Upper lobe of right lung (tissue), 1 donor: ENCODE measurements around the gene CITED4. TPM values are rescaled to one million over a fixed set of nuclear protein-coding genes. Genes with fewer than 3 reads are reported as not detected.

Experiments used
- ATAC-seq: fragments of 200-7000 bp; cut with Tn5 transposase; one replicate; pipeline ENCODE4 v1.9.1; 2020; ENCODE audit warnings: mild to moderate bottlenecking, moderate library complexity
- DNase-seq: peaks from one replicate; pipeline ENCODE4 v3.0.0-alpha.2; 2020
- H3K27ac ChIP-seq: fragments of 200-600 bp; one replicate; pipeline ENCODE4 v1.8.0; 2022
- H3K27me3 ChIP-seq: fragments of 200-600 bp; one replicate; pipeline ENCODE4 v1.8.0; 2022; ENCODE audit warnings: mild to moderate bottlenecking
- H3K36me3 ChIP-seq: fragments of 200-600 bp; one replicate; pipeline ENCODE4 v1.8.0; 2022
- H3K4me1 ChIP-seq: fragments of 200-600 bp; one replicate; pipeline ENCODE4 v1.8.0; 2022
- H3K4me3 ChIP-seq: fragments of 200-600 bp; one replicate; pipeline ENCODE4 v1.8.0; 2022; ENCODE audit warnings: mild to moderate bottlenecking
- H3K9me3 ChIP-seq: fragments of 200-600 bp; one replicate; pipeline ENCODE4 v1.8.0; 2022
- intact Hi-C: fragments of 100-400 bp; cut with DNase I; formaldehyde crosslinking; loops from one replicate; pipeline ENCODE4 v1.11.0; 2022
- total RNA-seq: library from RNA; stranded (reverse); fragmentation: NEBNext Ultra II Directional; extraction: Animal tissue kit (Norgen Biotek cat#: 25700); gene quantifications from one replicate; pipeline ENCODE4 v1.2.1, GENCODE V29; 2021
- TF ChIP-seq, protein P1 (sequence below): fragments of 200-600 bp; IDR thresholded peaks from one replicate; pipeline ENCODE4 v1.8.0; 2022; ENCODE audit warnings: antibody characterized with exemption
- donor health status: DM: no; HTN: yes; CAD: no; lungs with severe emphysema.

CITED4 gene
- total RNA-seq, 1 donor from 2014 or later = 23.2 TPM

DNA sequence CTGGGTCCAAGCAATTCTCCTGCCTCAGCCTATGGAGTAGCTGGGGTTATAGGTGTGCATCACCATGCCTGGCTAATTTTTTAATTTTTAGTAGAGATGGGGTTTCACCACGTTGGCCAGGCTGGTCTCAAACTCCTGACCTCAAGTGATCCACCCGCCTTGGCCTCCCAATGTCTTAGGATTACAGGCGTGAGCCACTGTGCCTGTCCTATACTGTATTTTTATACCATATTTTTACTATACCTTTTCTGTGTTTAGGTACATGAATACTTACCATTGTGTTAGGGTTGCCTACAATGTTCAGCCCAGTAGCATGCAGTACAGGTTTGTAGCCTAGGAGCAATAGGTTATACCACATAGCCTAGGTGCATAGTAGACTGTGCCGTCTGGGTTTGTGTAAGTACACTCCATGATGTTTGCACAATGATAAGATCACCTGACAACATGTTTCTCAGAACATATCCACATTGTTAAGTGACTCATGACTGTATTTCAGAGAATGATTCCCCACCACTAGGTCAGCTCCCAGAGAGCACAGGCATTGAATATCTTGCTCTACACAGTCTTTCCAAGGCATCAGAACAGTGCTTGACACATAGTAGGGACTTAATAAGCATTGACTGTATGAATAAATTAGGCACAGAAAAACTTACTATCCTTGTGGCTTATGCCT, 6.0 kb upstream of the CITED4 start:
- Histone ChIP-seq H3K27me3 (no peaks in the 10 kb centered on the region), H3K4me3 (no peak overlapping the region), H3K36me3 (no peaks in the 10 kb centered on the region), H3K27ac (no peak overlapping the region), H3K4me1 (no peaks in the 10 kb centered on the region), H3K9me3 (no peaks in the 10 kb centered on the region)
- DNase-seq (no peak), ATAC-seq (peak; percentile 94)
- TF ChIP-seq, protein P1, sequence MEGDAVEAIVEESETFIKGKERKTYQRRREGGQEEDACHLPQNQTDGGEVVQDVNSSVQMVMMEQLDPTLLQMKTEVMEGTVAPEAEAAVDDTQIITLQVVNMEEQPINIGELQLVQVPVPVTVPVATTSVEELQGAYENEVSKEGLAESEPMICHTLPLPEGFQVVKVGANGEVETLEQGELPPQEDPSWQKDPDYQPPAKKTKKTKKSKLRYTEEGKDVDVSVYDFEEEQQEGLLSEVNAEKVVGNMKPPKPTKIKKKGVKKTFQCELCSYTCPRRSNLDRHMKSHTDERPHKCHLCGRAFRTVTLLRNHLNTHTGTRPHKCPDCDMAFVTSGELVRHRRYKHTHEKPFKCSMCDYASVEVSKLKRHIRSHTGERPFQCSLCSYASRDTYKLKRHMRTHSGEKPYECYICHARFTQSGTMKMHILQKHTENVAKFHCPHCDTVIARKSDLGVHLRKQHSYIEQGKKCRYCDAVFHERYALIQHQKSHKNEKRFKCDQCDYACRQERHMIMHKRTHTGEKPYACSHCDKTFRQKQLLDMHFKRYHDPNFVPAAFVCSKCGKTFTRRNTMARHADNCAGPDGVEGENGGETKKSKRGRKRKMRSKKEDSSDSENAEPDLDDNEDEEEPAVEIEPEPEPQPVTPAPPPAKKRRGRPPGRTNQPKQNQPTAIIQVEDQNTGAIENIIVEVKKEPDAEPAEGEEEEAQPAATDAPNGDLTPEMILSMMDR = no peak
- intact Hi-C loops = no loop called here

DNA sequence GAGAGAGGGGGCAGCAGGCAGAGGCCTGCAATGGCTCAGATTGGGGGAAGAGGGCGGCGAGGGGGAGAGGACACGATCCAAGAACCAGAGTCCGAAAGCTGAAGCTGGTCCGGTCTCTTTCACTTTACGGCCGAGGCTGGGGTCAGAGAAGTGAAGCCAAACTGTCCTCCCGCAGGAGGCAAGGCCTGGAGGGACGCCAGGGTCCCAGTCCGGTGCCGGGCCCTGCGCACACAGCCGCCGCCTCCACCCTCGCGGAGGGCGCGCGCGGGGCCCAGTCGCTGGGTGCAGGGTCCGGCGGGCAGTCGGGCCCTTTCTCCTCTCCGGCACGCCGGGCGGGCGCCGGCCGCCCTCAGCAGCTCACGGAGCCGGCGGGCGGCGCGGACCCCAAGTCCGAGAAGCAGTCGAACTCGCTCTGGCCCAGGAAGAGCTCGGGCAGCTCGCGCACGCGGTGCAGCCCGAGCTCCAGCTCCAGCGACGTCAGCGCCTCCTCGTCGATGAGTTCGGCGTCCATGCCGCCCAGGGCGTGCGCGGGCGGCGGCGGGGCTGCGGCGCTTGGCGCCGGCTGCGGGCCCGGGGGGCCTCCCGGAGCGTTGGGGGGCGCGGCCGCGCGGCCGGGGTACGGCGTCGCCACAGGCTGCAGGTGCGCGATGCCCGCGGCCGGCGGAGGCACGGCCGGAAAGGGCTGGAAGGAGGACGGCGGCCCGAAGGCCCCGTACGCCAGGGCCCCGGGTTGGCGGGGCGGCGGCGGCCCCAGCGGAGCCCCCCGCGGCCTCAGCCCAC, 749 bp downstream of the CITED4 start:
- Histone ChIP-seq H3K4me1 (peaks cover 13% of the 10 kb centered on the region), H3K9me3 (no peaks in the 10 kb centered on the region), H3K27me3 (no peaks in the 10 kb centered on the region), H3K36me3 (no peaks in the 10 kb centered on the region), H3K27ac (peak overlapping the region; percentile 78), H3K4me3 (peak overlapping the region; percentile 63)
- DNase-seq (peak; percentile 78), ATAC-seq (peak; percentile 3)
- TF ChIP-seq, protein P1 = no peak
- intact Hi-C loops = no loop called here

GRCh38 chr1:40860706-40861223, 1.4 kb downstream of the CITED4 start:
- Histone ChIP-seq H3K36me3 (no peaks in the 10 kb centered on the region), H3K27ac (peak overlapping the region; percentile 74), H3K4me1 (peaks cover 13% of the 10 kb centered on the region), H3K9me3 (no peaks in the 10 kb centered on the region), H3K27me3 (no peaks in the 10 kb centered on the region), H3K4me3 (peak overlapping the region; percentile 63)
- intact Hi-C loops = no loop called here
- TF ChIP-seq, protein P1 = no peak
- DNase-seq (no peak), ATAC-seq (no peak)

DNA sequence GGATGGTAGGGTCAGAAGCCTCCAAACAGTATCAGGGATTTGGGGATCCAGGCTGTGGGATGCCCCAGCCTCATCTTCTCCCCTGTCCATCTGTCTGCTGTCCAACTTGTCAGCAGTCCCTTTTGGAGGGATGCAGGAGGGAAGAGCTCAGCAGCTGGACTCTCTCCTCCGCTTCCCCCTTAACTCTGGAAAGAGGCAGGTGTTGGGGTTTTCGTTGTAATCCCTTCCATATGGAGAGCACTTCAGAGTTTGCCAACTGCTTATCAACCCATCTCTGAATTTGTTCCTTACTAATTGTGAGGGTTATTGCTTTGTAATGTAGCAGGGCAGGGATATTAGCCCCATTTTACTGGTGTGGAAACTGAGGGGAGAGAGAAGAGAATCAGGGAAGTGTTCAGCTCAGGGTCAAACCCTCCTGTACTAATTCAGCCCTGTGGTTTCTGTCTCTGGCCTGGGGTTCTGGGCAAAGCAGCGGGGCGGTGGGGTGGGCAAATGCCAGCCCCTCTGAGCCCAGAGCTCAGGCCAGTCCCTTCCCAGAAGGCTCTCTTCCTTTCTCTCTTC, 3.2 kb downstream of the CITED4 start:
- Histone ChIP-seq H3K4me3 (no peak overlapping the region), H3K9me3 (no peaks in the 10 kb centered on the region), H3K27me3 (no peaks in the 10 kb centered on the region), H3K4me1 (peaks cover 13% of the 10 kb centered on the region), H3K27ac (no peak overlapping the region), H3K36me3 (no peaks in the 10 kb centered on the region)
- ATAC-seq (no peak), DNase-seq (no peak)
- TF ChIP-seq, protein P1 = no peak
- intact Hi-C loops = loop anchor here (5.0 kb wide), 1 partner anchor 273 kb away; no protein-coding TSS in a partner anchor

GRCh38 chr1:40857737-40858136, 4.4 kb downstream of the CITED4 start:
- Histone ChIP-seq H3K9me3 (no peaks in the 10 kb centered on the region), H3K27ac (no peak overlapping the region), H3K4me3 (no peak overlapping the region), H3K36me3 (no peaks in the 10 kb centered on the region), H3K27me3 (no peaks in the 10 kb centered on the region), H3K4me1 (peaks cover 10% of the 10 kb centered on the region)
- ATAC-seq = peak; percentile 3
- DNase-seq = no peak
- TF ChIP-seq, protein P1 = no peak
- intact Hi-C loops = loop anchor here (5.0 kb wide), 1 partner anchor 275 kb away; no protein-coding TSS in a partner anchor
